Measurements from ENCODE around the gene ABL2. TPM values are rescaled to one million over a fixed set of nuclear protein-coding genes. Genes with fewer than 3 reads are reported as not detected.

Gene ABL2
- total RNA-seq, 1 donor from 2014 or later: 9.0 TPM

DNA sequence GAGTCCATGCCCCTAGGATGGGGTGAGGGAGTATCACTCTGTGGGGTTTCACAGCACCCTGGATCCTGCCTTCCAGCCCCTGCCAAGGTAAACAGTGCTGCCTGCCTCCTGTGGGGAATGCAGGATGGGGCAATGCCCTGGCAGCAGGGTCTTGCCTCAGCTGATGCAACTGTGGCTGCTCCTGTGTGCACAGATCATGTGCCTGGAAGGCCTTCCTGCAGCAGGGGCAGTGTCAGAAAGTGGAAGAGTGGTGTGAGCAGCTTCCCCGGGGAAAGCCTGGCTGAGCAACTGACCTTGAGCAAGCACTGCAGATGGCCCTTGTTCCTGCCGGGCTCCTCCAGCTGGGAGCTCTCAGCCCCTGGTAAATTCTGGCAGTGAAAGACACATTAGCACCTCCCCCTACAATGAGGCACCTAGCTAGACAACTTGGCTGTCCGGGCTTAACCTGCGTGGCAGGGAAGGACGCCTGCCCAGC lies 137.7 kb downstream of the ABL2 start:
- peak; percentile 62 for DNase-seq
- no peak for TF ChIP-seq CTCF (IDR thresholded peaks at IDR 0.05; ENCODE audit: borderline replicate concordance)
- peaks cover 50% of the 10 kb centered on the region for H3K36me3 ChIP-seq
- H3K4me3 ChIP-seq: no peak overlapping the region
- H3K27me3 ChIP-seq (ENCODE audit: low read depth): no peaks in the 10 kb centered on the region
- peak overlapping the region; percentile 81 for H3K27ac ChIP-seq (replicated peaks)
- intact Hi-C loops (cut with micrococcal nuclease): loop anchor here (10.0 kb wide), 1 partner anchor 103 kb away; no protein-coding TSS in a partner anchor
- H3K9me3 ChIP-seq (replicated peaks): no peaks in the 10 kb centered on the region
- peaks cover 64% of the 10 kb centered on the region for H3K4me1 ChIP-seq

DNA sequence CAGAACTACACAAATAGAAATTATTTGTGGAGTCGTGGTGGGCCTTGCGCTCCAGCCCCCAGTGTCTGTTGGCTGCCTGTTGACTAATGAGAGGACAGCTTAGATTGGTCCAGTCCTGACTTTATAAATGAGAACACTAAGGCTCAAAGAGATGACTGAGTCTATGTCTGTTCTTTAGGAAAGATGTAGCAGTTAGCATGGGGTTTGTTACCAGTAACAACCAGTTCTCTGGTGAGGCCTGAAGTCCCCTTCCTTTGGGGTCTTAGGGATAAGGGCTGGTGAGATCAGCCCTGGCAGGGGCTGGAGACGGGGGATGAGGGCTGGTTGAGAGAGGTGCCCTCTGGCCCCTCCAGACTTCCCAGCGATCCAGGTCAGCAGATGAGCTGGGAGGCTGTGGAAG lies 138.6 kb downstream of the ABL2 start:
- Histone ChIP-seq H3K4me1 (peaks cover 60% of the 10 kb centered on the region), H3K27me3 (ENCODE audit: low read depth) (no peaks in the 10 kb centered on the region), H3K4me3 (no peak overlapping the region), H3K36me3 (peaks cover 56% of the 10 kb centered on the region), H3K9me3 (replicated peaks) (no peaks in the 10 kb centered on the region), H3K27ac (replicated peaks) (peak overlapping the region; percentile 81)
- TF ChIP-seq CTCF (IDR thresholded peaks at IDR 0.05; ENCODE audit: borderline replicate concordance): no peak
- DNase-seq: no peak
- intact Hi-C loops (cut with micrococcal nuclease): loop anchor here (10.0 kb wide), 1 partner anchor 104 kb away; no protein-coding TSS in a partner anchor

DNA sequence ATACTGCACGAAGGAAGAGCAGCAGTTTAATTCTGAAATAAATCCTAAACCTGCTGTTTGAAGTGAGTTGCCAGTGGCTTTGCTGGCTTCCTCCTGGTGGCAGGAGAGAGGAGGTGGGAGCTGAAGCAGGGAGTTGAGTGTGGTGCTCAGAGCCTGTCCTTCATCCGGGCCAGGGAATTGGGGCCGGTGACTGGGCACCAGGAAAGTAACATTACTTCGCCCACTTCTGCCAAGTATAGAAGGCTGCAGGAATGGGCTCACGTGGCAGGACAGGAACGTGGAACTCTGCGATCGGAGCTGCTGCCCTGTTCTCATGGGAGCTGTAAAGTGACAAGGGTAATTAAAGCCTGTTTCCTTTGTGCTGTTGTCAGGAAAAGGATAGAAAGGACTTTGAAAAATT lies 139.0 kb downstream of the ABL2 start:
- H3K36me3 ChIP-seq: peaks cover 60% of the 10 kb centered on the region
- no peak for DNase-seq
- TF ChIP-seq CTCF (IDR thresholded peaks at IDR 0.05; ENCODE audit: borderline replicate concordance): peak; percentile 47
- peaks cover 58% of the 10 kb centered on the region for H3K4me1 ChIP-seq
- peak overlapping the region; percentile 81 for H3K27ac ChIP-seq (replicated peaks)
- H3K4me3 ChIP-seq: no peak overlapping the region
- H3K27me3 ChIP-seq (ENCODE audit: low read depth): no peaks in the 10 kb centered on the region
- intact Hi-C loops (cut with micrococcal nuclease): loop anchor here (10.0 kb wide), 1 partner anchor 104 kb away; no protein-coding TSS in a partner anchor
- no peaks in the 10 kb centered on the region for H3K9me3 ChIP-seq (replicated peaks)

GRCh38 chr1:179089827-179090482 lies 139.5 kb downstream of the ABL2 start:
- no peaks in the 10 kb centered on the region for H3K9me3 ChIP-seq (replicated peaks)
- intact Hi-C loops (cut with micrococcal nuclease): loop anchor here (10.0 kb wide), 1 partner anchor 105 kb away; no protein-coding TSS in a partner anchor

GRCh38 chr1:179087665-179088064 lies 141.8 kb downstream of the ABL2 start:
- no peak overlapping the region for H3K27ac ChIP-seq (replicated peaks)
- H3K36me3 ChIP-seq: peaks cover 41% of the 10 kb centered on the region
- no peak for TF ChIP-seq CTCF (IDR thresholded peaks at IDR 0.05; ENCODE audit: borderline replicate concordance)

More at GRCh38 chr1:179089827-179090482, 139.5 kb downstream of the ABL2 start:
- Histone ChIP-seq H3K36me3 (peaks cover 60% of the 10 kb centered on the region), H3K4me3 (no peak overlapping the region), H3K27ac (replicated peaks) (peak overlapping the region; percentile 81), H3K4me1 (peaks cover 52% of the 10 kb centered on the region), H3K27me3 (ENCODE audit: low read depth) (no peaks in the 10 kb centered on the region)
- DNase-seq: no peak
- no peak for TF ChIP-seq CTCF (IDR thresholded peaks at IDR 0.05; ENCODE audit: borderline replicate concordance)

More at GRCh38 chr1:179087665-179088064, 141.8 kb downstream of the ABL2 start:
- H3K4me3 ChIP-seq: no peak overlapping the region
- H3K9me3 ChIP-seq (replicated peaks): no peaks in the 10 kb centered on the region
- no peaks in the 10 kb centered on the region for H3K27me3 ChIP-seq (ENCODE audit: low read depth)
- H3K4me1 ChIP-seq: peaks cover 51% of the 10 kb centered on the region
- DNase-seq: no peak
- intact Hi-C loops (cut with micrococcal nuclease): no loop called here

Measured in left ventricle myocardium inferior (tissue), 1 donor.